ENCODE data around the gene ANXA6.
A peak's percentile ranks its signal among the peaks of the same experiment; 100 is the strongest.

The ANXA6 gene

GRCh38 chr5:151065609-151066008 lies 92.0 kb downstream of the ANXA6 start:
- H3K27ac Mint-ChIP-seq: no peak overlapping the region
- TF ChIP-seq CTCF (IDR thresholded peaks at IDR 0.05; ENCODE audit: unreplicated experiment in 3 of 3): no peak
- H3K4me3 Mint-ChIP-seq: no peak overlapping the region
- H3K27me3 Mint-ChIP-seq (ENCODE audit: low read depth): no peaks in the 10 kb centered on the region
- H3K9me3 Mint-ChIP-seq: no peaks in the 10 kb centered on the region
- H3K4me1 Mint-ChIP-seq: peaks cover 64% of the 10 kb centered on the region
- peaks cover 12% of the 10 kb centered on the region for H3K36me3 Mint-ChIP-seq (ENCODE audit: low read depth)

- no peak overlapping the region for H3K27ac Mint-ChIP-seq
- no peak for TF ChIP-seq CTCF (IDR thresholded peaks at IDR 0.05; ENCODE audit: unreplicated experiment in 3 of 3)
- peaks cover 58% of the 10 kb centered on the region for H3K4me1 Mint-ChIP-seq
- no peaks in the 10 kb centered on the region for H3K27me3 Mint-ChIP-seq (ENCODE audit: low read depth)
- peaks cover 12% of the 10 kb centered on the region for H3K36me3 Mint-ChIP-seq (ENCODE audit: low read depth)
- H3K4me3 Mint-ChIP-seq: no peak overlapping the region
- no peaks in the 10 kb centered on the region for H3K9me3 Mint-ChIP-seq
These were observed 92.6 kb downstream of the ANXA6 start for GRCh38 chr5:151064916-151065499.

DNA sequence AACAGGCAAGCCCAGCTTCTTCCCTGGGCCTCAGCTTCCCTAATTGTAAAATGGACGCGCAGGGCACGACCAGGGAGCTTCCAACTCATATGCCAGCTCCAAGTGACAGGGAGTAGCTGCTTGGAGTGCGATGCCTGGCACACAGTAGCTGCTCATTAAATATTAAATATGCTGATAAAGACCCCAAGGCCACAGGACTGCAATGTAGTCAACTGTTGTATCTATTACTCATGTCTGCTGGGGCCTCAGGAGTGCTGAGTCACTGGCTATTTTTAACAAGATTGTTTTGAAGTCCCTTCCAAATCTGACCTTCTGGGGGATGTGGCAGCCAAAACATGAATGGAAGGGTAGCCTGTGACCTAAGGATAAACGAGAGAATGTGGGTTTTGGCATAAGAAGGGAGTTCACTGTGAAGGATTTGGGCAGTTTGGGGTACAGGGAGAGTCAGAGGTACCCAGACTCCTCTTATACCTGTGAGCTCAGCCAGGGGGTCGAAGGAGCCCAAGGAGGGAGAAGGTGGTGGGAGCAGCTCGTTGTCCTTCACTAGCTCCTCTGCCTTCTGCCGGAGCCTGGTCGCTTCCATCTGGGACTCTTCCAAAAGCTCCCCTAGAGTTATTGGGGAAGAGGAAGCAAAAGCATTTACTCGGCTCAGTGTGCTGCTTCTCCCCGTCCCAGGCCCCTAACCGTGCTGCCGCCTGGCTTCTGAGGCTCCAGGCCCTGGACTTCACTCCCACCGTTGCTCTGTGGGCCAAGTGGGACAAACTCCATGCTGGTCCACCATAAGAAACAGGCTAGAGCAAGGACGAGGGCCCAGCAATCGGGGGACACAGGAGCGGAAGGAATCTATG lies 94.2 kb downstream of the ANXA6 start:
- Mint-ChIP-seq H3K4me1 (peaks cover 53% of the 10 kb centered on the region), H3K36me3 (ENCODE audit: low read depth) (peaks cover 21% of the 10 kb centered on the region), H3K9me3 (no peaks in the 10 kb centered on the region), H3K27ac (peak overlapping the region in 2 of 3 experiments; percentile 68 to 76), H3K27me3 (ENCODE audit: low read depth) (no peaks in the 10 kb centered on the region), H3K4me3 (no peak overlapping the region)
- TF ChIP-seq CTCF (IDR thresholded peaks at IDR 0.05; ENCODE audit: unreplicated experiment in 3 of 3): no peak

DNA sequence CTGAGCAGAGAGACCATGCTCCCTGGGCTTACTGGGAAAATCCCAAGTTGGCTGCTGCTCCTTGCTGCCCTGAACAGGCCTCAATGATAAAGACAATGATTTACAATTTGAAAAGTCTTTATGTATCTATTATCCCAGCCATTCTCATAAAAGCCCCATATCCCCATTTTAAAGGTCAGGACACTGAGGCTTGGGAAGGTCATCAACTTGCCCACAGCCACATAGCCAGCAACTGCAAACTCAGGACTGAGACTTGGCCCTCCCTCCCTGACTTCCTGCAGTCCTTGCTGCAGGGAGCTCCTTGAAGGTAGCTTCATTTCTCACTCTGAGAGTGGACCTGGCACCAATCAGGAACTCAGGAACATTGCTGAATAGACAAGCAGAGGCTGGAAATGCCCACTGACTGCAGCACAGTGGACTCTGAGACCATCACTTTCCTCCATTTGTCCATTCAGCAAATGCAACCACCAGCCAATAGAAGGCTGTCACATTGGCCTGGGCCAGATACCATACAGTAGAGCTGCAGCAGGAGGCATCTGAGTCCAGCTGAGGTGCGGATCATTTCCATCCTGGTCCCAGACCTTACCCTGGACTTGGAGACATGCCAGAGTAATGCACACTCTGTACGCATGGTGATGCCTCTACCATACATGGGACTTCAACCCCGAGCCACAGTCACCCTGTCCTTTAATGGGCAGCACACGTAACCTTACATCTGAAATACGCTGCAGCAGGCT lies 95.0 kb downstream of the ANXA6 start:
- peaks cover 46% of the 10 kb centered on the region for H3K4me1 Mint-ChIP-seq
- no peaks in the 10 kb centered on the region for H3K9me3 Mint-ChIP-seq
- no peak overlapping the region for H3K4me3 Mint-ChIP-seq
- peaks cover 21% of the 10 kb centered on the region for H3K36me3 Mint-ChIP-seq (ENCODE audit: low read depth)
- no peak for TF ChIP-seq CTCF (IDR thresholded peaks at IDR 0.05; ENCODE audit: unreplicated experiment in 3 of 3)
- H3K27ac Mint-ChIP-seq: peak overlapping the region in 1 of 3 experiments; percentile 76
- H3K27me3 Mint-ChIP-seq (ENCODE audit: low read depth): no peaks in the 10 kb centered on the region

DNA sequence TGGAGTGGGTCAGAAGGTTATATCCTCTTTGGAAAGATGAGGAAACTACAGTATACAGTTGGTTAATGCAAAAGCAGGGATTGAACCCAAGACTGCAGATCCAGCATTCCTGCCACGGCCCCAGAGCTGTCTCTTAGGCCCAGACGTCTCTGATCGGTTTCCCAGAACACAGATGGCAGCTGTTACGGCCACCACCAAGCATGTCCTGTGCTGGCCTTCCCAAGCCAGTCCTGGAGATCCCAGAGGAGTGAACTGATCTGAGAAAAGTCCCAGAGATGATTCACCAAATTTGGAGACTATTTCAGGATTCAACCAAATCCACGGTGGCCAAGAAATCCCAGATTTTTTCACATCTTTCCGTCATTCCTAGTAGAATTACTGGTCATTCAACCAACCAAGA lies 96.8 kb downstream of the ANXA6 start:
- H3K4me3 Mint-ChIP-seq: no peak overlapping the region
- TF ChIP-seq CTCF (IDR thresholded peaks at IDR 0.05; ENCODE audit: unreplicated experiment in 3 of 3): no peak
- H3K36me3 Mint-ChIP-seq (ENCODE audit: low read depth): peaks cover 30% of the 10 kb centered on the region
- no peaks in the 10 kb centered on the region for H3K27me3 Mint-ChIP-seq (ENCODE audit: low read depth)
- H3K4me1 Mint-ChIP-seq: peaks cover 33% of the 10 kb centered on the region
- H3K9me3 Mint-ChIP-seq: no peaks in the 10 kb centered on the region
- no peak overlapping the region for H3K27ac Mint-ChIP-seq

Measured in nephron (organoid).